Stimulated activated CD4-positive, alpha-beta T cell treated with anti-CD3 and anti-CD28 coated beads, Interleukin-2, amount 100 ng/mL, for 4 hours (primary cell): ENCODE data around the gene ARL6IP4.
"Not testable (repeated sequence)": the region's sequence is repeated elsewhere in the genome, so short reads cannot be mapped to it uniquely, and the experiment has no call there.

ENCODE experiments used
- DNase-seq: peaks from one replicate; pipeline ENCODE4 v3.0.0-alpha.2; 2020; ENCODE audit warnings: low read depth

ARL6IP4 gene

GRCh38 chr12:123011701-123012100 lies 31.2 kb downstream of the ARL6IP4 start:
- no peak for DNase-seq

DNA sequence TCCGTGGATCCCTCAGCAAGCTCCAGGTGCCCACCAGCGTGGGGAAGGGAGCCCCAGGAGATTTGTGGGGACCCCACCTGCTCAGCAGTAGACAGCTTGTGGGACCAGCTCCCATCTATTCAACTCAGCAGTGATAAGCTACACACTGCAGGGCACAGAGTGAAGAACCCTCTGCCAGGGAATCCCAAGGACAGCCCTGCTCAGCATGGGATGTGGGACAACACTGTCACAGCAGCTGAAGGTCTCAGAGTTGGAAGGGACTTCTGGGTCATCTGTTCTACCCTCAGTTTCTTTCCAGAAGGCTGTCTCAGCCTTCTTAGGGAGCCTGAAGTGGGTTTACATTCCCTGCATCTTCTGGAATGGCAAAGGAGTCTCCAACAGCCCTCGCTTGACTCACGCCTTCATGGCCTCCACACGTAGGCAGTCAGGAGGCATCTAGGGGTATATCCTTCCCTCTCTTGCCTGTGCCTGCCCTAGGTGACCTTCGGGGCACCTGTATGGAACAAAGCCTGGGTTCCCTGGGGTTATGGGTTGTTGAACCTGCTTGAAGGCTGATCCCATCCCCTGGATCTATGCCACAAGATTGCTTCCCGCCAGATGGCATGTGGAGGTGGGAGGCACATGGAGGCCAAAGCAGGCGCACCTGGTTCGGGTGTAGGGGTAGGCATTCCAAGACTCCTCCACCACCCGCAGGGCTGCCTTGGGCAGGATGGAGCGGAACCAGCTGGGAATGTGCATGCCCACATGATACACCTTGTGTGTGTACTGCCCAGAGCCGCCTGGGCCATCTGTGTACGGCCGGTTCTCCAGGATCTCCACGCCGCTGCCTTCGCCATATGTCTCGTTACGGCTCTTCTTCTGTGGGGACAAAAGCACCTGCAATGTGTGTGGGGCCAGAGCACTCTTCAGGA lies 33.0 kb downstream of the ARL6IP4 start:
- DNase-seq = no peak

- not testable (repeated sequence) for DNase-seq
Measured at GRCh38 chr12:123014473-123014872, 34.0 kb downstream of the ARL6IP4 start.

GRCh38 chr12:123017753-123018152 lies 37.3 kb downstream of the ARL6IP4 start:
- DNase-seq = no peak

- DNase-seq = no peak
Measured at GRCh38 chr12:123019841-123020138, 39.3 kb downstream of the ARL6IP4 start.

DNA sequence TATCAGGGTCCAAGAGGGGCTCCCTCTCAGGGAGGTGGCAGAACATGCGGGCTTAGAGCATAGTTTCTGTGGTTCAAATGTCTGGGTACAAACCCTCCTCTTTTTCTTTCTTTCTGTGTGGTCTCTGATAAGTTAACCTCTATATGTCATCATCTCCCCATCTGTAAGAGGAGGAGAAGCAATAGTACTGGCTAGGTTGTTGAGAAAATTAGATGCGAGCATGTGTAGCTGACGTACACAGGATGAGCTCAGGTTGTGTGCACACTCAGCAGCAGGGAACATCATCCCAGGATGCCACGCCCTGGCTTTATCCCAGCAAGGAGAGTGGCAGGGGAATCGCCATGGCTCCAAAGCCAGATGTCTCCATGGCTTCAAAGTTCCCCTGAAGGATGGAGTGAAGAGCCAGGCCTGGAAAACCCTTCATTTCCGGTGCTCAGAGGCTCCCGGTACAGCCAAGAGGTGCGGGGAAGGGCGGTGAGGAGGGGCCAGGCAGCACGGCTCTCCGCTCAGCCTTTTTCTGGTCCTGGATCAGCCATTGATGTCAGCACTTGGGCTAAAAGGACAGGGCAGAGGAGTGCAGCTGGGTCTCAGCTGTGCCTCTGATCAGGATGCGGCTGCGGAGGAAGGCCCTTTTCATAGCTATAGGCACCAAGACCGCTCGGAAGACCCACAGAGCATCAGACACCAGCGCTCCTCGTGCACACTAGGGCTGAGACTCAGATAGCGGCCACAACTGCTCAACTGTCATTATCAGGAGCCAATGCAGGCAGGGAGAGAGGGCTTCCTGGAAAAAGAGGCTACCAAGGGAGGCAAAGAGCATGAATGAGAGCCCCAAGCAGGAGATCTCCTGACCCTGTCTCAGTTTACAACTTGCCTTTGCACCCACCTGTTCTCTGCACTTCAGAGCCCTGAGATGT lies 41.5 kb downstream of the ARL6IP4 start:
- DNase-seq = no peak

GRCh38 chr12:123022846-123023245 lies 42.4 kb downstream of the ARL6IP4 start:
- DNase-seq = no peak

DNA sequence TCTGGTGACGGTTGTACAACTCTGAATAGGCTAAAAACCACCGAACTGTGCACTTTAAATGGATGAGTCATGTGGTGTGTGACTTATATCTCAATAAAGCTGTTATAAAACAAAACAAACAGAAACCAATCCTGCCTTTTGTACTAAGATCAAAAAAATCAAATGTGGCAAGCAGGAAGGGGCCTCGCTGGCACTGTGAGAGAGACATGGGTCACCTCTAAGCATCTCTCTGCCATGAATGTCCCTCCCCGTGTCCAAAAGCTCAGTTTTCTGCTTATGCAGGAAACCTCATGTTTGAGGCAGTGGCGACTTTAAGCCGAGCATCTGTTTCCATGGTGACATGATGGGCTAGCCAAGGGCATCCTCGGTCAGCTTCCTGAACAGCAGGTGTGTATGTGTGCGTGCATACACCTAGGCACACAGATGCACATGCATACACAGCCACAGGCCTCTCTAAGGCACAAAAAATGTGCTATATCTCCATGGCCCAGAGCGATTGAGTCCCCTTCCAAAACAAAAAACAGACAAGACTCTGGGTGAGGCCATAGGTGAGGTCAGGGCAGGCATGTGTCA lies 44.4 kb downstream of the ARL6IP4 start:
- no peak for DNase-seq

- DNase-seq = no peak
Measured at GRCh38 chr12:123026094-123026853, 45.8 kb downstream of the ARL6IP4 start.

GRCh38 chr12:123027726-123028445 lies 47.4 kb downstream of the ARL6IP4 start:
- no peak for DNase-seq

DNA sequence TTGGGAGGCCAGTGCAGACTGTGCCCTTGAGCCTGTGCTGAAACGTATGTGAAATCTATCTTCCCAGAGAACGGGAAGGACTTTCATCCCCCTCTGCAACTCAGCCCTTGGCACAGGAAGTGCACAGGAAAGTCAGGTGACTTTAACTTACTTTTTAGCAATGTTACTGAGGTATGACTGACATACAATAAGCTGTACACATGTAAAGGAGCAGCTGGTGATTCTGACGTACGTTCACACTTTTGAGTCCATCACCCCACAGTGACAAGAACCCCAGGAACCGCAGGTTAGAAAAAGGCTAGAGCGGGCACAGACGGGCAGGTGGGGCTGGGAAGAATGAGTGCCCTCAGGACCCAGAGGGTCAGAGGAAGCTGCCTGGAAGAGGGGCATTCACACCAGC lies 48.0 kb downstream of the ARL6IP4 start:
- no peak for DNase-seq

- DNase-seq = no peak
Measured at GRCh38 chr12:123029550-123029949, 49.1 kb downstream of the ARL6IP4 start.

DNA sequence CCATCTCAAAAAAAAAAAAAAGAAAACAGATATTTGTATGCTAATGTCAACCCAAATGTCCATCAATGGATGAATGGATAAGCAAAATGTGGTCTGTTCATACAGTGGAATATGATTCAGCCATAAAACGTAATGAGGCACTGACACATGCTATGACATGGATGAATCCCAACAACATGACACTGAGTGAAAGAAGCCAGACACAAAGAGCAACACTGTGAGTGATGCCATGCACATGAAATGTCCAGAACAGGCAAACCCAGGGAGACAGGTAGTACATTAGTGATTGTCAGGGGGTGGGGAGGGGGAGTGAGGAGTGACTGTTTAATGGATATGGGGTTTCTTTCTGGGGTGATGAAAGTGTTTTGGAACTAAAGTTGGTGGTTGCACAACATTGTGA lies 50.2 kb downstream of the ARL6IP4 start:
- no peak for DNase-seq

DNA sequence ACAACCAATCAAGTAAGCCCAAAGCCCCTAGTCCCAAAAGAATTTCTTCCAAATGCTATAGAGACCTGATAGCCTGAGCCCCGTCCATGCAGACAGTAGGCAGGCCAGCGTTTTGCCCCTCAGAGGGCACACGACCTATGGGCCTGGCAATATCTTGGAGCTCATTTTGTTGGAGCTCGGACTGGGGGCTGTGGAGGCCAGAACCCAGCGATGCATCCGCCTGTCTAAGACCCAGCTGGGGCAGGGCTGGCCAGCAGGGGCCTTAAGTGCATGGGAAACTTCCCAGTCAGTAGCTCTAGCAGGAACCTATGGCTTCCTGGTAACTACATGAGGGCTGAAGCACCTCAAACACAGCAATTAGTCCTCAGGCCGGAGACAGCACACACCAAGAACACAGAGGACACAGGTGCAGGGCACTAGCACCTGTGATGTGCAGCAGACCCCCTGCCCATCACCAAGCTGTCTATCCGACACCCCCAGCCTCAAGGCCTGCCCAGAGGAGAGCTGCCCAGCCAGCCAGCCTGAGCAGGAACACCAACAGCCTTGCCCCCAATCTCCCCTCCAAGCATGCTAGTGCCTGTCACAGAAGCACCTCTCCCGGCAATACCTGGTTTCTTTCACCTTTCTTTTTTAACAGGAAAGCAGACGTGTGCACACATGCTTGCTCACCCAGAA lies 50.8 kb downstream of the ARL6IP4 start:
- DNase-seq = no peak
